OCI-LY1 (cell line): Measurements from ENCODE around the gene TEAD1.

Source experiments
- H2AFZ ChIP-seq: fragments of 200-600 bp; sonication (generic), shearing (Covaris generic); 2 replicates; pipeline ENCODE4 v1.6.0; 2014; ENCODE audit warnings: antibody characterized with exemption, mild to moderate bottlenecking, low read length
- H3F3A ChIP-seq: fragments of 200-600 bp; sonication (generic), shearing (Covaris generic); 2 replicates; pipeline ENCODE4 v1.6.0; 2014; ENCODE audit warnings: mild to moderate bottlenecking, antibody characterized with exemption, low read length, moderate library complexity; ENCODE audit not compliant: insufficient read depth
- H3K27ac ChIP-seq: fragments of 200-600 bp; sonication (generic); 2 replicates; pipeline ENCODE4 v1.5.1; 2014; ENCODE audit warnings: low read length, mixed run types, mild to moderate bottlenecking, low read depth; ENCODE audit not compliant: poor library complexity, severe bottlenecking
- H3K27me3 ChIP-seq: fragments of 200-600 bp; sonication (generic); 2 replicates; pipeline ENCODE4 v1.6.0; 2014; ENCODE audit warnings: antibody characterized with exemption, mild to moderate bottlenecking, low read length, moderate library complexity; ENCODE audit not compliant: insufficient read depth
- H3K36me3 ChIP-seq: fragments of 200-600 bp; sonication (generic); 2 replicates; pipeline ENCODE4 v1.6.1; 2014; ENCODE audit warnings: mild to moderate bottlenecking, antibody characterized with exemption, low read length, moderate library complexity, mixed read lengths; ENCODE audit not compliant: insufficient read depth
- H3K4me1 ChIP-seq: fragments of 200-600 bp; sonication (generic); 2 replicates; pipeline ENCODE4 v1.5.1; 2014; ENCODE audit warnings: mild to moderate bottlenecking, low read length, moderate library complexity; ENCODE audit not compliant: insufficient read depth, severe bottlenecking
- H3K4me2 ChIP-seq: fragments of 200-600 bp; sonication (generic), shearing (Covaris generic); 2 replicates; pipeline ENCODE4 v1.6.1; 2014; ENCODE audit warnings: low read length
- H3K4me3 ChIP-seq: fragments of 200-600 bp; sonication (generic); 2 replicates; pipeline ENCODE4 v1.5.1; 2014; ENCODE audit warnings: low read length, low read depth, mild to moderate bottlenecking, mixed read lengths; ENCODE audit not compliant: poor library complexity, severe bottlenecking
- H3K79me2 ChIP-seq: fragments of 200-600 bp; shearing (Covaris generic); 2 replicates; pipeline ENCODE4 v1.6.1; 2016; ENCODE audit warnings: mixed run types, low read length, mixed read lengths; ENCODE audit not compliant: insufficient read depth
- H3K9ac ChIP-seq: fragments of 200-600 bp; sonication (generic), shearing (Covaris generic); 2 replicates; pipeline ENCODE4 v1.6.1; 2014; ENCODE audit warnings: mild to moderate bottlenecking, low read length, mixed read lengths
- H3K9me2 ChIP-seq: fragments of 200-600 bp; sonication (generic), shearing (Covaris generic); 2 replicates; pipeline ENCODE4 v1.6.1; 2014; ENCODE audit warnings: low read depth, mild to moderate bottlenecking, low read length, mixed read lengths
- H3K9me3 ChIP-seq: fragments of 200-600 bp; shearing (Covaris generic); 2 replicates; pipeline ENCODE4 v1.6.1; 2014; ENCODE audit warnings: low read length, mixed read lengths
- H4K20me1 ChIP-seq: fragments of 200-600 bp; sonication (generic), shearing (Covaris generic); 2 replicates; pipeline ENCODE4 v1.6.0; 2016; ENCODE audit warnings: mild to moderate bottlenecking, low read length; ENCODE audit not compliant: insufficient read depth
- EZH2 ChIP-seq: fragments of 200-600 bp; sonication (generic), shearing (Covaris generic); IDR thresholded peaks from 2 replicates; pipeline ENCODE4 v1.8.0; 2017; ENCODE audit warnings: borderline replicate concordance, mixed run types, mild to moderate bottlenecking, antibody characterized with exemption, low read length, moderate library complexity, mixed read lengths
- TF ChIP-seq, protein P1 (sequence below): fragments of 200-600 bp; sonication (generic), shearing (Covaris generic); IDR thresholded peaks from 2 replicates; pipeline ENCODE4 v1.5.1; 2017; ENCODE audit warnings: mild to moderate bottlenecking, antibody characterized with exemption, low read length, moderate library complexity, mixed read lengths

The TEAD1 gene

GRCh38 chr11:12674571-12674935 lies 332 bp downstream of the TEAD1 start:
- Histone ChIP-seq H3K9ac (no peak overlapping the region), H3K9me2 (no peaks in the 10 kb centered on the region), H3K4me1 (no peaks in the 10 kb centered on the region), H4K20me1 (no peaks in the 10 kb centered on the region), H3K79me2 (no peaks in the 10 kb centered on the region), H3K27me3 (no peaks in the 10 kb centered on the region), H3K36me3 (no peaks in the 10 kb centered on the region), H3K4me2 (no peak overlapping the region), H3K9me3 (no peaks in the 10 kb centered on the region), H3F3A (no peaks in the 10 kb centered on the region), H3K27ac (no peak overlapping the region), H3K4me3 (no peak overlapping the region), H2AFZ (no peak overlapping the region)
- no peak for TF ChIP-seq EZH2
- TF ChIP-seq, protein P1, sequence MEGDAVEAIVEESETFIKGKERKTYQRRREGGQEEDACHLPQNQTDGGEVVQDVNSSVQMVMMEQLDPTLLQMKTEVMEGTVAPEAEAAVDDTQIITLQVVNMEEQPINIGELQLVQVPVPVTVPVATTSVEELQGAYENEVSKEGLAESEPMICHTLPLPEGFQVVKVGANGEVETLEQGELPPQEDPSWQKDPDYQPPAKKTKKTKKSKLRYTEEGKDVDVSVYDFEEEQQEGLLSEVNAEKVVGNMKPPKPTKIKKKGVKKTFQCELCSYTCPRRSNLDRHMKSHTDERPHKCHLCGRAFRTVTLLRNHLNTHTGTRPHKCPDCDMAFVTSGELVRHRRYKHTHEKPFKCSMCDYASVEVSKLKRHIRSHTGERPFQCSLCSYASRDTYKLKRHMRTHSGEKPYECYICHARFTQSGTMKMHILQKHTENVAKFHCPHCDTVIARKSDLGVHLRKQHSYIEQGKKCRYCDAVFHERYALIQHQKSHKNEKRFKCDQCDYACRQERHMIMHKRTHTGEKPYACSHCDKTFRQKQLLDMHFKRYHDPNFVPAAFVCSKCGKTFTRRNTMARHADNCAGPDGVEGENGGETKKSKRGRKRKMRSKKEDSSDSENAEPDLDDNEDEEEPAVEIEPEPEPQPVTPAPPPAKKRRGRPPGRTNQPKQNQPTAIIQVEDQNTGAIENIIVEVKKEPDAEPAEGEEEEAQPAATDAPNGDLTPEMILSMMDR, result no peak

- no peak overlapping the region for H3K4me3 ChIP-seq
- TF ChIP-seq EZH2, result no peak
- TF ChIP-seq, protein P1, result no peak
- no peak overlapping the region for H3K27ac ChIP-seq
- H3K9ac ChIP-seq, result no peak overlapping the region
- no peaks in the 10 kb centered on the region for H3K27me3 ChIP-seq
- no peaks in the 10 kb centered on the region for H3F3A ChIP-seq
- H3K9me2 ChIP-seq, result no peaks in the 10 kb centered on the region
- no peaks in the 10 kb centered on the region for H4K20me1 ChIP-seq
- H3K9me3 ChIP-seq, result no peaks in the 10 kb centered on the region
- H3K4me1 ChIP-seq, result no peaks in the 10 kb centered on the region
- H3K36me3 ChIP-seq, result no peaks in the 10 kb centered on the region
- no peak overlapping the region for H2AFZ ChIP-seq
- H3K4me2 ChIP-seq, result no peak overlapping the region
- no peaks in the 10 kb centered on the region for H3K79me2 ChIP-seq
Observed at GRCh38 chr11:12674936-12675696, 895 bp downstream of the TEAD1 start.

DNA sequence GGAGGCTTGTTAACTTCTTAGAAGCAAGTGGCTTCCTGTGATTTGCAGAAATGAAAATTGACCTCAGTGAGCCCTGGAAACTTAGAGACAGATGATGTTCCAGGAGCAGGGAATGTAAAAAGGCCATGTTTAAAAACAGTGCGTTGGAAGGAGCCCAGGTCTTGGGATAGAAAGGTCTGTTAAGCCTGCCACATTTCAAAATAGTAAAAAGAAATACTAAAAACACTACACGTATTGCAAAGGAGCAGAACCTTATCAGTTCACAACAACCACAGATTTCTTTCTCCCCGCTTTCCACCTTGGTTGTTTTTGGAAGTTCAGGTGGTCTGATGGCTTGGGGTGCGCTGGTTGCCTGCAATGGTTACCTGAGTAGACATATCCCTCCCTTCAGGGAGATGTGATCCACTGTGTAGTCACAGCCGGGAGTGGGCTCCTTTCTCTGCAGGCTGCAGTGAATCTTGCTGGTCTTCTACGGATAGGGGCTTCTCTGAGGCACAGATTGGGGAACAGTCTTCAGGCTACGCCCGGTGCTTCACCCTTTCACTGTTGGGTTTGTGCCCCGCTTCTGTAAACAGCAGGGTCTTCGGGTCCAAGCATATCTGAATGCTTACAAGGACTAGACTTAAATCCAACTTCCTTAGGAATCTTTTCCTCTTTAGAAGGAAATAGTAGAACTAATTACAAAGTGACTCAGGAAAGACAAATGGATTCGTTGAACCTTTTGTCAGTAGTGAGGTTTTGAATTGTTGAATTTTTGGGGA lies 1.9 kb downstream of the TEAD1 start:
- TF ChIP-seq, protein P1, result no peak
- no peak for TF ChIP-seq EZH2
- Histone ChIP-seq H3K4me1 (no peaks in the 10 kb centered on the region), H4K20me1 (no peaks in the 10 kb centered on the region), H3K4me2 (no peak overlapping the region), H3K79me2 (no peaks in the 10 kb centered on the region), H3K27ac (no peak overlapping the region), H3K9me2 (no peaks in the 10 kb centered on the region), H3K4me3 (no peak overlapping the region), H3F3A (no peaks in the 10 kb centered on the region), H3K27me3 (no peaks in the 10 kb centered on the region), H2AFZ (no peak overlapping the region), H3K36me3 (no peaks in the 10 kb centered on the region), H3K9ac (no peak overlapping the region), H3K9me3 (no peaks in the 10 kb centered on the region)
